GM19023 (cell line): Measurements from ENCODE around the gene MAG.

Experiments
- ATAC-seq: cut with Tn5 transposase; IDR thresholded peaks from one replicate; pipeline ENCODE4 v1.9.1; 2021; ENCODE audit warnings: mild to moderate bottlenecking, moderate library complexity; ENCODE audit not compliant: unreplicated experiment

The MAG gene

GRCh38 chr19:35340431-35340830 lies 48.5 kb downstream of the MAG start:
- no peak for ATAC-seq

- no peak for ATAC-seq
These were observed 49.0 kb downstream of the MAG start for GRCh38 chr19:35341006-35341405.

GRCh38 chr19:35341565-35342225 lies 49.7 kb downstream of the MAG start:
- no peak for ATAC-seq

- ATAC-seq, result no peak
These were observed 50.5 kb downstream of the MAG start for GRCh38 chr19:35342430-35342829.

- no peak for ATAC-seq
These were observed 52.6 kb downstream of the MAG start for GRCh38 chr19:35344511-35345031.

- no peak for ATAC-seq
These were observed 53.7 kb downstream of the MAG start for GRCh38 chr19:35345671-35346111.

GRCh38 chr19:35346193-35347052 lies 54.5 kb downstream of the MAG start:
- no peak for ATAC-seq

GRCh38 chr19:35347171-35347929 lies 55.4 kb downstream of the MAG start, which contains the start of gene FFAR1:
TSS of gene FFAR1 (plus strand) at chr19:35347902. CDS start at chr19:35351552, 3,650 bp downstream.
- peak; percentile 52 for ATAC-seq

GRCh38 chr19:35347930-35348298 lies 56.0 kb downstream of the MAG start:
- ATAC-seq, result no peak

GRCh38 chr19:35348911-35349611 lies 57.1 kb downstream of the MAG start:
- no peak for ATAC-seq

GRCh38 chr19:35349614-35350521 lies 57.9 kb downstream of the MAG start:
- ATAC-seq, result no peak

GRCh38 chr19:35350591-35350990 lies 58.6 kb downstream of the MAG start:
- no peak for ATAC-seq

GRCh38 chr19:35351411-35352176 lies 59.6 kb downstream of the MAG start:
- ATAC-seq, result no peak

- ATAC-seq, result no peak
These were observed 60.2 kb downstream of the MAG start for GRCh38 chr19:35352177-35352447.

- ATAC-seq, result no peak
These were observed 60.7 kb downstream of the MAG start for GRCh38 chr19:35352448-35353304.

GRCh38 chr19:35353635-35354034 lies 61.7 kb downstream of the MAG start:
- no peak for ATAC-seq

GRCh38 chr19:35354898-35355297 lies 62.9 kb downstream of the MAG start:
- ATAC-seq, result no peak

- ATAC-seq, result no peak
These were observed 64.0 kb downstream of the MAG start for GRCh38 chr19:35355791-35356460.
